Breast epithelium (tissue), 4 donors: ENCODE results near the gene SSH2. TPM values are rescaled to one million over a fixed set of nuclear protein-coding genes. Genes with fewer than 3 reads are reported as not detected.
A peak's percentile ranks its signal among the peaks of the same experiment; 100 is the strongest.
"Not testable (repeated sequence)": the region's sequence is repeated elsewhere in the genome, so short reads cannot be mapped to it uniquely, and the experiment has no call there.

Source experiments
- DNase-seq, 2 donors: peaks; one replicate each; pipeline ENCODE4 v3.0.0-alpha.2; 2019; ENCODE audit warnings: low spot score in 2 of 2
- H3K27ac ChIP-seq, 2 donors: fragments of 200-600 bp; sonication (generic) in 1 of 2; one replicate each; pipeline ENCODE4 v1.5.1; 2016 to 2019; ENCODE audit warnings: mild to moderate bottlenecking in 1 of 2
- H3K27me3 ChIP-seq, 2 donors: fragments of 200-600 bp; sonication (generic) in 1 of 2; one replicate each; pipeline versions ENCODE4 v1.5.1 to v1.6.0; 2017 to 2019; ENCODE audit warnings: control low read depth in 1 of 2, mild to moderate bottlenecking in 1 of 2
- H3K36me3 ChIP-seq: fragments of 200-600 bp; one replicate; pipeline ENCODE4 v1.5.1; 2019
- H3K4me1 ChIP-seq, 2 donors: fragments of 200-600 bp; sonication (generic); one replicate each; pipeline ENCODE4 v1.5.1; 2016 to 2019; ENCODE audit warnings: control low read depth in 1 of 2
- H3K4me3 ChIP-seq, 3 donors: fragments of 200-600 bp; sonication (generic); 1 replicate in 2 of 3; 2 replicates in 1 of 3; pipeline ENCODE4 v1.5.1; 2016 to 2019; ENCODE audit warnings: mild to moderate bottlenecking in 3 of 3, moderate library complexity in 2 of 3
- H3K9me3 ChIP-seq, 2 donors: fragments of 200-600 bp; sonication (generic) in 1 of 2; one replicate each; pipeline ENCODE4 v1.5.1; 2016 to 2019; ENCODE audit warnings: control low read depth in 1 of 2
- POLR2A ChIP-seq: fragments of 450-650 bp; IDR thresholded peaks from one replicate; pipeline ENCODE4 v1.6.1; 2016; ENCODE audit warnings: antibody characterized with exemption, mild to moderate bottlenecking, moderate library complexity
- POLR2AphosphoS5 ChIP-seq, 3 donors: sonication (generic); formaldehyde crosslinking; IDR thresholded peaks; one replicate each; pipeline ENCODE4 v1.6.1; 2017; ENCODE audit warnings: antibody characterized with exemption in 3 of 3
- intact Hi-C: fragments of 100-400 bp; cut with DNase I; formaldehyde crosslinking; loops from one replicate; pipeline ENCODE4 v1.15.1; 2023; ENCODE audit warnings: low total_unique reads
- total RNA-seq, 3 donors: library from RNA; depleted of rRNA; stranded (reverse); fragments of >200 nt; gene quantifications; one replicate each; pipeline ENCODE4 v1.1.0, GENCODE V29; 2016
- TF ChIP-seq, protein P1 (sequence below), 3 donors: fragments of 450-650 bp; IDR thresholded peaks; one replicate each; pipeline ENCODE4 v1.5.1; 2016 to 2017; ENCODE audit warnings: antibody characterized with exemption in 3 of 3, mild to moderate bottlenecking in 3 of 3, moderate library complexity in 3 of 3

SSH2 gene
- total RNA-seq, 3 donors from 2014 or later = 23.0 to 64.2 (median 25.9) TPM

DNA sequence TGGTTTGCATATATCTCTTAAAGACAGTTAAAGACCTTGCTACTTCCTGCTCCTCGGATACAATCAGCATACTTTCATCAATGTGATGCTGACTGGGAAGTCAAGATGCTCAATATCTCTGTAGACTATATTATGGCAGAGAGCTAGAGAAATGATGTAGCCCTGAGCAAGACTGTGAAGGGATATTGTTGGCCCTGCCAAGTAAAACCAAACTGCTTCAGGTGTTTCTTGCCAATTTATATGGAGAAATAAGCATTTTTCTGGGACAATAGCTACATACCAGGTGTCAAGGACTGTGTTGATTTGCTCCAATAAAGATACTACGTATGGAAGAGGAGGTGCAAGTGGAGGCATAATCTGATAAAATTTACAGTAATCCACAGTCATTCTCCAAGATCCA, 6.7 kb upstream of the SSH2 start:
- Histone ChIP-seq H3K9me3 (no peaks in the 10 kb centered on the region), H3K27ac (no peak overlapping the region), H3K4me3 (no peak overlapping the region), H3K4me1 (no peaks in the 10 kb centered on the region), H3K27me3 (no peaks in the 10 kb centered on the region), H3K36me3 (no peaks in the 10 kb centered on the region)
- no peak for DNase-seq
- TF ChIP-seq, protein P1, sequence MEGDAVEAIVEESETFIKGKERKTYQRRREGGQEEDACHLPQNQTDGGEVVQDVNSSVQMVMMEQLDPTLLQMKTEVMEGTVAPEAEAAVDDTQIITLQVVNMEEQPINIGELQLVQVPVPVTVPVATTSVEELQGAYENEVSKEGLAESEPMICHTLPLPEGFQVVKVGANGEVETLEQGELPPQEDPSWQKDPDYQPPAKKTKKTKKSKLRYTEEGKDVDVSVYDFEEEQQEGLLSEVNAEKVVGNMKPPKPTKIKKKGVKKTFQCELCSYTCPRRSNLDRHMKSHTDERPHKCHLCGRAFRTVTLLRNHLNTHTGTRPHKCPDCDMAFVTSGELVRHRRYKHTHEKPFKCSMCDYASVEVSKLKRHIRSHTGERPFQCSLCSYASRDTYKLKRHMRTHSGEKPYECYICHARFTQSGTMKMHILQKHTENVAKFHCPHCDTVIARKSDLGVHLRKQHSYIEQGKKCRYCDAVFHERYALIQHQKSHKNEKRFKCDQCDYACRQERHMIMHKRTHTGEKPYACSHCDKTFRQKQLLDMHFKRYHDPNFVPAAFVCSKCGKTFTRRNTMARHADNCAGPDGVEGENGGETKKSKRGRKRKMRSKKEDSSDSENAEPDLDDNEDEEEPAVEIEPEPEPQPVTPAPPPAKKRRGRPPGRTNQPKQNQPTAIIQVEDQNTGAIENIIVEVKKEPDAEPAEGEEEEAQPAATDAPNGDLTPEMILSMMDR (IDR thresholded peaks at IDR 0.05) = no peak
- TF ChIP-seq POLR2AphosphoS5 (IDR thresholded peaks at IDR 0.05) (no peak), POLR2A (no peak)
- intact Hi-C loops = no loop called here

DNA sequence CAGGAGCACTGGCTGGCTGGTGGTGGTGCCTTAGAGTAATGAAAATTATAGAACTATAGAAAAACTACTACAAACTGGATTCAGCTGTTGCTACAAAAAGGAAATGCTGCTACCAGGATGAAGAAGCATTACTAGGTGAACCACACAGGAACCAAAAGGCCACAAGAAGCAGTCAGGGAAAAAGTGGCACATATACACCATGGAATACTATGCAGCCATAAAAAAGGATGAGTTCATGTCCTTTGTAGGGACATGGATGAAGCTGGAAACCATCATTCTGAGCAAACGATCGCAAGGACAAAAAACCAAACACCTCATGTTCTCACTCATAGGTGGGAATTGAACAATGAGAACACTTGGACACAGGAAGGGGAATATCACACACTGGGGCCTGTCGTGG, 5.9 kb upstream of the SSH2 start:
- H3K9me3 ChIP-seq, intact Hi-C loops, H3K36me3 ChIP-seq, H3K27me3 ChIP-seq, H3K4me3 ChIP-seq, H3K4me1 ChIP-seq, H3K27ac ChIP-seq, DNase-seq: not testable (repeated sequence)

DNA sequence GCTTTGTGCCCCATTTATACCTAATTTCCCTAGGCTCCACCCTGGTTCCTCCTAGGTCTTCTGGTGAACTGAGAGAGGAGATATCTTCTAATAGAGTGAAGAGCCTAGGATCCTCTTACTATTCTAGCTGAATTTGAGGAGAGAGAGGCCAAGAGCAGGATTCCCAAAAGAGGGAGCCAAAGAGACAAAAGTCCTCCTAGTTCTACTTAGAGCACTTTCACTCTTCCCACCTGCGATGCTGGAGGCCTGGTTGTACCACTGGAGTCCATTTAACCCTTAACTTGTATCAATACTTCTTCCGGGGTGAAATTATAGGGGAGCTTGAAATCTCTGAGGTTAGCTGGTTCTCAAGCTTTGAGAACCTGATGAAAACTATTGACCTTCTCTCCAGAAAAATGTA, 3.4 kb upstream of the SSH2 start:
- TF ChIP-seq, protein P1 (IDR thresholded peaks at IDR 0.05) = no peak
- no peak for TF ChIP-seq POLR2AphosphoS5 (IDR thresholded peaks at IDR 0.05)
- no peak for TF ChIP-seq POLR2A
- H3K36me3 ChIP-seq = no peaks in the 10 kb centered on the region
- H3K9me3 ChIP-seq = no peaks in the 10 kb centered on the region
- no peak for DNase-seq
- intact Hi-C loops = no loop called here
- peaks cover 0 to 7% of the 10 kb centered on the region in 2 donors for H3K4me1 ChIP-seq
- no peak overlapping the region for H3K27ac ChIP-seq
- no peak overlapping the region for H3K4me3 ChIP-seq
- no peaks in the 10 kb centered on the region for H3K27me3 ChIP-seq

DNA sequence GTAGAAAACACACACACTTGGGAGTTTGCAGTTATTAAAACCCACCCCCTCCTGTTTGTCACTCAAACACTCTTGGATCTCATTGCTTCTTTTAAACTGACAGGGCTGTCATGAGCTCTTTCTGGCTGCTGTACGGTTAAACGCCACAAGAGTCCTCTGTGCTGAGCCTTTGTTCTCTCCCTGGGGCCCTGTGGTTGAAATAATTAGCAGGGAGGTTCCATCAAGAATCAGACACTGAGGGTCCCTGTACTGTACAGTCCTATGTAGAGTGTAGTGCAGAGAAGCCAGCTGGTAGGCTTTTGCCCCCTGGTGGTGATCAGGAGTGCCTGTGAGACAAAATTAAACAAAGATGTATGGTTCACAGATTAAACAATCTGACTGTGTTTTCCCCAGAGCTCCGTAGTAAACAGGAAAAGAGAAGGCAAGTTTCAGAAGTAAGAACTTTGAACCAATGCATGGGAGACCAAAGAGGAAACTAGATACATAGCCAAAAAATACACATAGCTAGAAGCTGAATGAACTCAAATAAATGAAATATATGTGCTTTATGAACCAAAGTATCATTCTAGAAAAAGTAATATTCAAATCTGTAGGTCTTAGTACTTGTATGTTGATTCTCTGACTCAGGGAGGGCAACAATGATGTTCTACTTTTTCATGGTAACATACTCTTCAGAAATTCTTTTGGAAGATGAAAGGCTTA, 1.4 kb upstream of the SSH2 start:
- no peaks in the 10 kb centered on the region for H3K36me3 ChIP-seq
- peak overlapping the region; percentile 69 to 73 (median 71) for H3K4me3 ChIP-seq
- H3K9me3 ChIP-seq = no peaks in the 10 kb centered on the region
- H3K27ac ChIP-seq = no peak overlapping the region
- H3K4me1 ChIP-seq = peaks cover 0 to 8% of the 10 kb centered on the region in 2 donors
- no peaks in the 10 kb centered on the region for H3K27me3 ChIP-seq
- TF ChIP-seq, protein P1 (IDR thresholded peaks at IDR 0.05) = peak; percentile 54 to 81 (median 77)
- no peak for TF ChIP-seq POLR2AphosphoS5 (IDR thresholded peaks at IDR 0.05)
- no peak for TF ChIP-seq POLR2A
- intact Hi-C loops = no loop called here
- peak in 1 of 2 donors; percentile 30 for DNase-seq

DNA sequence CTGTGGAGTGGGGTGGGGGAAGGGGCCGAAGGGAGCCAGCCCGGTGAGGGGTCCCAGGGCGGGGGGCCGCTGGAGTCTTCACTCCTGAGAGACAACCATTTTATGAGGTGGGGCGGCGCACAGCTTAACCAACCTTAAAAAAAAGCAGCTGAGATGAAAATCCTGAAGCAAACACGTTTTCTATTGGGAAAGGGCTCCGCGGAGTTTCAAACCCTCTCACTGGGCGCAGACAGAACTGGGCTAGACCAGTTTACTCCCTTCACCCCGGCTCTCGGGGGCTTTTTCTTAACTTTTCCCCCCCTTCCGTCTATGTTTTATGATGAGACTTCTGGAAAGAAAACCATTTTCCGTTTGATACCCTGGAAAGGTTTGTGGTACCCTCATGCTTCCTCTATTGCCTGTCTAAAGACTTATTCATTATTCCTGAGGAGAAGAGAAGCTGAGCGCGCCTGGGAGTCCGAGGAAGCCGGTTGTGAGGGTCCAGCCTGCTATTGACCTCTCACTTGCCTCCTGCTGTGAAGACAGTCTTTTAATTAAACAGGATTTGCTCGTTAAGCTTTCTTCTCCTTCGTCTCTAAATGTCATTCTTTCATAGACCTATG, 482 bp upstream of the SSH2 start:
- Histone ChIP-seq H3K27me3 (no peaks in the 10 kb centered on the region), H3K36me3 (no peaks in the 10 kb centered on the region), H3K4me1 (peaks cover 0 to 8% of the 10 kb centered on the region in 2 donors), H3K27ac (peak overlapping the region; percentile 84 to 87), H3K4me3 (peak overlapping the region; percentile 69 to 73 (median 71)), H3K9me3 (no peaks in the 10 kb centered on the region)
- intact Hi-C loops = no loop called here
- DNase-seq = no peak
- TF ChIP-seq, protein P1 (IDR thresholded peaks at IDR 0.05) = no peak
- TF ChIP-seq POLR2AphosphoS5 (IDR thresholded peaks at IDR 0.05) = no peak
- TF ChIP-seq POLR2A = no peak
